Central memory CD8-positive, alpha-beta T cell (primary cell): Measurements from ENCODE around the gene DSC3.

Experiments used
- ATAC-seq: fragments of 150-1000 bp; cut with Tn5 transposase; replicated peaks from 2 replicates; pipeline ENCODE4 v1.10.0; 2022; ENCODE audit warnings: mild to moderate bottlenecking, moderate FRiP score, moderate number of reproducible peaks; ENCODE audit not compliant: poor library complexity, severe bottlenecking; ENCODE audit errors: extremely low read depth
- DNase-seq, 2 donors: peaks; one replicate each; pipeline ENCODE4 v3.0.0; 2021; ENCODE audit warnings: low spot score in 2 of 2
- H3K27ac Mint-ChIP-seq: one replicate; pipeline ENCODE4 v1.8.0; 2022; ENCODE audit warnings: low read depth, mild to moderate bottlenecking, moderate library complexity, mixed read lengths
- H3K27me3 Mint-ChIP-seq: one replicate; pipeline ENCODE4 v1.8.0; 2022; ENCODE audit warnings: mixed read lengths
- H3K36me3 Mint-ChIP-seq: one replicate; pipeline ENCODE4 v1.8.0; 2022; ENCODE audit warnings: mild to moderate bottlenecking, moderate library complexity, mixed read lengths; ENCODE audit not compliant: insufficient read depth
- H3K4me1 Mint-ChIP-seq: one replicate; pipeline ENCODE4 v1.8.0; 2022; ENCODE audit warnings: mixed read lengths
- H3K4me3 Mint-ChIP-seq: one replicate; pipeline ENCODE4 v1.8.0; 2022; ENCODE audit warnings: mild to moderate bottlenecking, moderate library complexity, mixed read lengths
- H3K9me3 Mint-ChIP-seq: one replicate; pipeline ENCODE4 v1.8.0; 2022; ENCODE audit warnings: mixed read lengths

The DSC3 gene

DNA sequence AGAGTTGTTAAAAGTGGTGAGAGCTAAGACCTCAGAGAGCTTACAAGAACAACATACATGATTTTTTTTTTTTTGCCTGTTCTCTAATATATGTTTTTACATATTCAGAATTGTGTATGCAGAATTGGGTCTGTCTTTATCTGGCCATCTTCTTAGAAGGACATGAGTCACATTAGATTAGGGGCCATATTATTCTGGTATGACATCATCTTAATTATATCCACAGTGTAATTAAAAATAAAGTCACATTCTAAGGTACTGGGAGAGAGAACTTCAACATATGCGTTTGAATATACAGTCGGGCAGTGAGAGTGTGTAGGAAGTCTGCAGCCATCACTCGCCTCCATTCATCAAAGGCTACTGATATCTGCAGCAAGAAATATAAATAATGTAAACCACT is 88.3 kb downstream of the DSC3 start:
- Mint-ChIP-seq H3K9me3 (peaks cover 17% of the 10 kb centered on the region), H3K36me3 (peaks cover 3% of the 10 kb centered on the region), H3K4me1 (no peaks in the 10 kb centered on the region), H3K4me3 (no peak overlapping the region), H3K27ac (no peak overlapping the region), H3K27me3 (no peaks in the 10 kb centered on the region)
- no peak for ATAC-seq
- DNase-seq = no peak

- ATAC-seq = no peak
- Mint-ChIP-seq H3K27ac (no peak overlapping the region), H3K27me3 (no peaks in the 10 kb centered on the region), H3K9me3 (peaks cover 14% of the 10 kb centered on the region), H3K36me3 (no peaks in the 10 kb centered on the region), H3K4me3 (no peak overlapping the region), H3K4me1 (no peaks in the 10 kb centered on the region)
- DNase-seq = no peak
Measured at GRCh38 chr18:30945761-30946160, 96.8 kb downstream of the DSC3 start.

DNA sequence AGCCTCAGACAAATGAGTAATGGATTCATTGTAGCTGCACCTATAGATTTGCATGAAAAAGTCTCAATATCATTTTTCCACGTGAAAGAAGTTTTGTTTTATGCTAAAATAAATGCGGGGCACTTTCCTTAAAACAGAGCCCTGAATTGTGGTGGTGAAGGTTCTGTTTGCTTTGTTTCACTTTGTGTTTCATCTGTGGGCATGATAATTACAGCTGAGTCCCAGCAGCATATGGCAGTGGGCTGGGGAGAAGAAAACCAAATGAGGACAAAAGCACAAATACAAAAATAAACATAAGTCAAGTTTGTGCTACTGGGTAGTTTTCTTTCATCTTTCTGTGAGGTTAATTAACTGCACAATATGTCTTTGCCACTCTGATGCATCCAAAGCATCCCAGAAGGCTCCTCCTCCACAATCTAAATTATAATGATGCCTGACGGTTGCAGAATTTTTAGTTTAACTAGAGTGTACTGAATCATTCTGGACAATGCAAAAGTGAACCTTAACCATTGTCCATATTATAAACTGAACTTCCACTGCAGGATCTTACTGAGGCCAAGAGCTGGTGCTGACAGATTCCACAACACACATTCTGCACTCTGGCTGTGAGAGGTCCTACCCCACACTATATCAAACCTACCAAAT is 97.6 kb downstream of the DSC3 start:
- Mint-ChIP-seq H3K27me3 (no peaks in the 10 kb centered on the region), H3K36me3 (no peaks in the 10 kb centered on the region), H3K4me3 (no peak overlapping the region), H3K9me3 (peaks cover 16% of the 10 kb centered on the region), H3K27ac (no peak overlapping the region), H3K4me1 (no peaks in the 10 kb centered on the region)
- DNase-seq (no peak), ATAC-seq (no peak)

- Mint-ChIP-seq H3K27ac (no peak overlapping the region), H3K4me3 (no peak overlapping the region), H3K4me1 (no peaks in the 10 kb centered on the region), H3K9me3 (peaks cover 24% of the 10 kb centered on the region), H3K36me3 (no peaks in the 10 kb centered on the region), H3K27me3 (no peaks in the 10 kb centered on the region)
- DNase-seq (no peak), ATAC-seq (no peak)
Measured at GRCh38 chr18:30940952-30941539, 101.5 kb downstream of the DSC3 start.
